Colonic mucosa (tissue), 4 donors: ENCODE measurements around the gene TCEAL1. TPM values are rescaled to one million over a fixed set of nuclear protein-coding genes. Genes with fewer than 3 reads are reported as not detected.

Experiments used
- DNase-seq: peaks from one replicate; pipeline ENCODE4 v3.0.0-alpha.2; 2020
- H3K27ac ChIP-seq: fragments of 200-600 bp; one replicate; pipeline ENCODE4 v1.8.0; 2021
- H3K27me3 ChIP-seq: fragments of 200-600 bp; one replicate; pipeline ENCODE4 v1.8.0; 2021
- H3K36me3 ChIP-seq: fragments of 200-600 bp; one replicate; pipeline ENCODE4 v1.8.0; 2021
- H3K4me1 ChIP-seq: fragments of 200-600 bp; one replicate; pipeline ENCODE4 v1.8.0; 2021; ENCODE audit warnings: mild to moderate bottlenecking
- H3K4me3 ChIP-seq: fragments of 200-600 bp; one replicate; pipeline ENCODE4 v1.8.0; 2021
- H3K9ac ChIP-seq, 2 donors: one replicate each; pipeline ENCODE4 v1.7.0; 2013; ENCODE audit warnings: control low read depth in 2 of 2, low read depth in 2 of 2, low read length in 2 of 2
- H3K9me3 ChIP-seq: fragments of 200-600 bp; one replicate; pipeline ENCODE4 v1.8.0; 2021
- intact Hi-C: fragments of 100-400 bp; cut with DNase I; formaldehyde crosslinking; loops from one replicate; pipeline ENCODE4 v1.14.1; 2022
- total RNA-seq, 2 donors: library from RNA; stranded (reverse); fragmentation: NEBNext Ultra II Directional in 1 of 2; extraction: Animal tissue kit (Norgen Biotek cat#: 25700) in 1 of 2; gene quantifications; one replicate each; pipeline ENCODE4 v1.2.1, GENCODE V29; 2021
- TF ChIP-seq, protein P1 (sequence below): fragments of 200-600 bp; IDR thresholded peaks from one replicate; pipeline ENCODE4 v1.8.0; 2022; ENCODE audit warnings: antibody characterized with exemption, mild to moderate bottlenecking
- donor health status: healthy.
- donor health status: DM: no; HTN: no; CAD: no.
- donor health status: DM: no; HTN: no; CAD: no.

Gene TCEAL1
- total RNA-seq, 2 donors from 2014 or later: 11.2 to 13.0 TPM

DNA sequence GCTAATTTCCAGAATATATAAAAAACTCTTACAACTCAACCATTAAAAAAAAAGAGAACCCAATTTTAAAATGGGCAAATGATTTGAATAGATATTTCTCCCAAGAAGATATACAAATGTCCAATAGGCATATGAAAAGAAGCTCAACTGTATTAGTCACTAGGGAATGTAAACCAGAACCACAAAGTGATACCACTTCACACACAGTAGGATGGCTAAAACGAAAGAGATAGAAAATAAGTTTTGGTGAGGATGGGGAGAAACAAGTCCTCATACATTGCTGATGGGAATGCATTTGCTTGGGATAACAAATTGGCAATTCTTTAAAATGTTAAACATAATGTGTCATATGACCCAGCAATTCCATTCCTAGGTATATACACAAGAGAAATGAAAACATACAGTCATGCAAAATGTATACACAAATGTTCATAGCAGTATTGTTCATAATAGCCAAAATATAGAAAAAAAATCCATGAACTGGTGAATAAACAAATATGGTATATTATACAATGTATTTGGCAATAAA is 15.3 kb upstream of the TCEAL1 start:
- H3K27ac ChIP-seq: no peak overlapping the region
- intact Hi-C loops: no loop called here
- DNase-seq: no peak

DNA sequence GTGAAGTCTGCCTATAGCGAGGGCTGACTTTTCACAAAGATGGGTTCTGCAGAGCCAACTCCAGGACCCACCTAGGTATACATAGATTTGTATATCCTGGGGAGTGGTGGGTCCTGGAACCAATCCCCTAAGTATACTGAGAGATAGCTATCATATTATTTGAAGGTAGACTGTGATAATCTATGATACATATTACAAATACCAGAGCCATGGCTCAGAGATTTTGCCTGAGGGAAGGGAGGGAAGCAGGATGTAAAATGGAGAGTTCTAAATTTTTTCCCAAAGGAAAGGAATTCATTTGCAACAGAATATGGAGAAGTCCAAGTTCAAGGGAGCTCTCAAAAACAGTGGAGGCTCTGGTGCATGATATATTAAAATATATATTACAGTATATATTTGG is 13.8 kb upstream of the TCEAL1 start:
- no peaks in the 10 kb centered on the region for H3K4me1 ChIP-seq
- TF ChIP-seq, protein P1, sequence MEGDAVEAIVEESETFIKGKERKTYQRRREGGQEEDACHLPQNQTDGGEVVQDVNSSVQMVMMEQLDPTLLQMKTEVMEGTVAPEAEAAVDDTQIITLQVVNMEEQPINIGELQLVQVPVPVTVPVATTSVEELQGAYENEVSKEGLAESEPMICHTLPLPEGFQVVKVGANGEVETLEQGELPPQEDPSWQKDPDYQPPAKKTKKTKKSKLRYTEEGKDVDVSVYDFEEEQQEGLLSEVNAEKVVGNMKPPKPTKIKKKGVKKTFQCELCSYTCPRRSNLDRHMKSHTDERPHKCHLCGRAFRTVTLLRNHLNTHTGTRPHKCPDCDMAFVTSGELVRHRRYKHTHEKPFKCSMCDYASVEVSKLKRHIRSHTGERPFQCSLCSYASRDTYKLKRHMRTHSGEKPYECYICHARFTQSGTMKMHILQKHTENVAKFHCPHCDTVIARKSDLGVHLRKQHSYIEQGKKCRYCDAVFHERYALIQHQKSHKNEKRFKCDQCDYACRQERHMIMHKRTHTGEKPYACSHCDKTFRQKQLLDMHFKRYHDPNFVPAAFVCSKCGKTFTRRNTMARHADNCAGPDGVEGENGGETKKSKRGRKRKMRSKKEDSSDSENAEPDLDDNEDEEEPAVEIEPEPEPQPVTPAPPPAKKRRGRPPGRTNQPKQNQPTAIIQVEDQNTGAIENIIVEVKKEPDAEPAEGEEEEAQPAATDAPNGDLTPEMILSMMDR: no peak
- no peak for DNase-seq
- no peaks in the 10 kb centered on the region for H3K9me3 ChIP-seq
- intact Hi-C loops: no loop called here
- H3K36me3 ChIP-seq: no peaks in the 10 kb centered on the region
- H3K27me3 ChIP-seq: no peaks in the 10 kb centered on the region
- no peak overlapping the region for H3K9ac ChIP-seq
- no peak overlapping the region for H3K27ac ChIP-seq
- no peak overlapping the region for H3K4me3 ChIP-seq

More for the DNA sequence above, 15.3 kb upstream of the TCEAL1 start:
- Histone ChIP-seq H3K4me1 (no peaks in the 10 kb centered on the region), H3K27me3 (no peaks in the 10 kb centered on the region), H3K9me3 (no peaks in the 10 kb centered on the region), H3K9ac (no peak overlapping the region), H3K36me3 (no peaks in the 10 kb centered on the region), H3K4me3 (no peak overlapping the region)
- TF ChIP-seq, protein P1: no peak

DNA sequence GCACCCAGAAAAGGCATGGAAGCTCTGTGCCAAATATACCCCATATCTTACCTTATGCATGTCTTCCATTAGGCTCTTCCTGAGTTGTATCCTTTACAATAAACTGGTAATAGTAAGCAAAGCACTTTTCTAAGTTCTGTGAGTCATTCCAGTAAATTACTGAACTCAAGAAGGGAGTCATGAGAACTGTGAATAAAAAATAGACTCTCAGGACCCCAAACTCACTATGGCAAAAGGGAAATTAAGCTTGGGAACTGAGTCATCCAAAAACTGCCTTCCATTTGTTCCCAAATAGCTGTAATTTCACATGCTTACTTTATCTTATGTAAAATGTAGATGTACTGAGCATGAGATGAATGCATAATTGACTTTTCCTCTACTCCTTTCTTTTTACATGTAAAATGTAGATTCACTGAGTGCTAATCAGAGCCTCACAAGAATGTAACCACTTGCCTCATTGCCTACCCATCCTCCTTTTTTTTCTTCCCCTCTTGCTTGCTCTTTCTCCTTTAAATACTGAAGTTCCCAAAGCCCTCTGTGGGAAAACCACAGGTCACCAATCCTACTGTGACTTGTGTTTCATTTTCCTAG is 12.9 kb upstream of the TCEAL1 start:
- Histone ChIP-seq H3K4me1 (no peaks in the 10 kb centered on the region), H3K4me3 (no peak overlapping the region), H3K9ac (no peak overlapping the region), H3K27me3 (no peaks in the 10 kb centered on the region), H3K27ac (no peak overlapping the region), H3K36me3 (no peaks in the 10 kb centered on the region), H3K9me3 (no peaks in the 10 kb centered on the region)
- intact Hi-C loops: no loop called here
- TF ChIP-seq, protein P1: no peak
- DNase-seq: no peak

DNA sequence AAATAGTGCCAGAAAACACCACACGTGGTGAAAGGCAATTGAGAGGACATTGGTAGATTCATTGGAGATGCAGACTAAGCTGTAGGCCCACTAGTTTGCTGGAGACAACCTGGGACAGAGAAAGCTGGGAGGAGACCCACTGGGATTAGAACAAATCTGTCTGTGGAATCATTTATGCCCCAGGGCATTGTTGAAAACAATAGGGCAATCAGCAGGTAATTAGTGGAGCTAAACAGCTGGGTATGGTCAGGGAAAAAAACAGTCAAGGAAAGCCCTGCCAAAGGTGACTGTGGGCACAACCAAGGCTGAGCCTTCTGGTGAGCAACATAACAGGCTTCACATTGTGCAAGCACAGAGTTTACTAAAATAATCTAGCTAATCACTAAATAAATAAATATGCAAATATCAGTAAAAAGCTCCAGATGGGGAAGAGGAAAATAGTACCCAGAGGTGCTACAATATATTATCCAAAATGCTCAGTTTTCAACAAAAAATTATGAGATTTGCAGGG is 12.0 kb upstream of the TCEAL1 start:
- intact Hi-C loops: no loop called here
- Histone ChIP-seq H3K36me3 (no peaks in the 10 kb centered on the region), H3K9me3 (no peaks in the 10 kb centered on the region), H3K9ac (no peak overlapping the region), H3K27me3 (no peaks in the 10 kb centered on the region), H3K4me3 (no peak overlapping the region), H3K27ac (no peak overlapping the region), H3K4me1 (no peaks in the 10 kb centered on the region)
- TF ChIP-seq, protein P1: no peak
- no peak for DNase-seq

DNA sequence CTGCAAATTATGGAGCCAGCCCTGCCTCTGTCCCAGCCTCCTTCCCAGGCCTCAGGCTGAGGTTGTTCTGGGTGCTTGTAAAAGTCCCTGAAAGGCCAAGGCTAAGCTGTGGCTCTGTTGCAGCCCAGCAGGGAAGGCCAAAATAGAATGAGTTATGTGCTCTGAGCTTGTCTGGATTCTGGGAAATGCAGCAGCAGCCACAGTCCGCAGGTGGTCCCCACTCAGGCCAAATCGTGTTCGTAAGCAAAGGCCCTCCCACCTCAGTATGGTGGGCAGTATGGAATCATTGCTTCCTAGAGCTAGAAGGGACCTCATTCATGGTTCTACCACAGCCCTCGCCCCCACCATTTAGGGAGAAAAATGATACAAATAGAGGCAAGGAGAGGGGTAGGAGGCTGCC is 4.7 kb upstream of the TCEAL1 start:
- Histone ChIP-seq H3K4me3 (no peak overlapping the region), H3K36me3 (no peaks in the 10 kb centered on the region), H3K9me3 (no peaks in the 10 kb centered on the region), H3K9ac (no peak overlapping the region), H3K4me1 (no peaks in the 10 kb centered on the region), H3K27me3 (no peaks in the 10 kb centered on the region), H3K27ac (no peak overlapping the region)
- intact Hi-C loops: no loop called here
- DNase-seq: no peak
- TF ChIP-seq, protein P1: no peak
